ENCODE results near the gene FANCF. TPM values are rescaled to one million over a fixed set of nuclear protein-coding genes. Genes with fewer than 3 reads are reported as not detected.

FANCF gene
- total RNA-seq (ENCODE audit: unreplicated experiment): 22.0 TPM
- long read RNA-seq, transcript FANCF-201 (1 exons, 2,952 nt): major isoform, 21 of 21 reads
- long read RNA-seq, partial matches to known transcripts: 0 of 21 reads
- long read RNA-seq, other reads (novel, unspliced or antisense): 0 of 21 reads

- peaks cover 7% of the 10 kb centered on the region for H3K9me3 Mint-ChIP-seq (ENCODE audit: unreplicated experiment)
- H3K36me3 Mint-ChIP-seq (ENCODE audit: unreplicated experiment): no peaks in the 10 kb centered on the region
- H3K4me3 Mint-ChIP-seq (ENCODE audit: unreplicated experiment): peak within 1 kb of the TSS; percentile 98
- peaks cover 15% of the 10 kb centered on the region for H3K4me1 Mint-ChIP-seq (ENCODE audit: low read depth, unreplicated experiment)
- TF ChIP-seq CTCF (IDR thresholded peaks at IDR 0.05; ENCODE audit: partially characterized antibody, unreplicated experiment): no peak
- peak within 1 kb of the TSS; percentile 99 for H3K27ac Mint-ChIP-seq (ENCODE audit: unreplicated experiment)
- peak; percentile 90 for DNase-seq
- no peaks in the 10 kb centered on the region for H3K27me3 Mint-ChIP-seq (ENCODE audit: unreplicated experiment)
Measured at GRCh38 chr11:22625448-22626287, at the start of gene FANCF. TSS of gene FANCF (minus strand) at chr11:22625823. CDS start at chr11:22625810, 13 bp downstream.

GRCh38 chr11:22674470-22675439, 49.1 kb upstream of the FANCF start:
- Mint-ChIP-seq H3K9me3 (ENCODE audit: unreplicated experiment) (no peaks in the 10 kb centered on the region), H3K36me3 (ENCODE audit: unreplicated experiment) (no peaks in the 10 kb centered on the region), H3K27me3 (ENCODE audit: unreplicated experiment) (no peaks in the 10 kb centered on the region), H3K4me1 (ENCODE audit: low read depth, unreplicated experiment) (peaks cover 9% of the 10 kb centered on the region), H3K27ac (ENCODE audit: unreplicated experiment) (no peak overlapping the region), H3K4me3 (ENCODE audit: unreplicated experiment) (no peak overlapping the region)
- no peak for TF ChIP-seq CTCF (IDR thresholded peaks at IDR 0.05; ENCODE audit: partially characterized antibody, unreplicated experiment)
- no peak for DNase-seq

- Mint-ChIP-seq H3K9me3 (ENCODE audit: unreplicated experiment) (peaks cover 4% of the 10 kb centered on the region), H3K27ac (ENCODE audit: unreplicated experiment) (no peak overlapping the region), H3K36me3 (ENCODE audit: unreplicated experiment) (no peaks in the 10 kb centered on the region), H3K4me3 (ENCODE audit: unreplicated experiment) (no peak overlapping the region), H3K4me1 (ENCODE audit: low read depth, unreplicated experiment) (peaks cover 24% of the 10 kb centered on the region), H3K27me3 (ENCODE audit: unreplicated experiment) (peaks cover 4% of the 10 kb centered on the region)
- no peak for DNase-seq
- no peak for TF ChIP-seq CTCF (IDR thresholded peaks at IDR 0.05; ENCODE audit: partially characterized antibody, unreplicated experiment)
Measured at GRCh38 chr11:22671751-22672150, 46.1 kb upstream of the FANCF start.

- peaks cover 4% of the 10 kb centered on the region for H3K9me3 Mint-ChIP-seq (ENCODE audit: unreplicated experiment)
- no peak overlapping the region for H3K4me3 Mint-ChIP-seq (ENCODE audit: unreplicated experiment)
- DNase-seq: no peak
- peak; percentile 31 for TF ChIP-seq CTCF (IDR thresholded peaks at IDR 0.05; ENCODE audit: partially characterized antibody, unreplicated experiment)
- peaks cover 30% of the 10 kb centered on the region for H3K4me1 Mint-ChIP-seq (ENCODE audit: low read depth, unreplicated experiment)
- peaks cover 4% of the 10 kb centered on the region for H3K27me3 Mint-ChIP-seq (ENCODE audit: unreplicated experiment)
- H3K27ac Mint-ChIP-seq (ENCODE audit: unreplicated experiment): no peak overlapping the region
- H3K36me3 Mint-ChIP-seq (ENCODE audit: unreplicated experiment): no peaks in the 10 kb centered on the region
Measured at GRCh38 chr11:22670830-22671229, 45.2 kb upstream of the FANCF start.
